GM23338 (cell line): ENCODE results near the gene UBE2E2.

Experiments used
- CREB1 ChIP-seq: fragments of 250-450 bp; sonication (Bioruptor Pico); IDR thresholded peaks from 2 replicates; pipeline ENCODE4 v1.5.0; 2020; ENCODE audit warnings: low read depth, mild to moderate bottlenecking, moderate library complexity
- EZH2 ChIP-seq: fragments of 200-600 bp; sonication (generic); IDR thresholded peaks from one replicate; pipeline ENCODE4 v1.8.0; 2017; ENCODE audit warnings: antibody characterized with exemption, mild to moderate bottlenecking, low read depth; ENCODE audit not compliant: unreplicated experiment
- EZH2phosphoT487 ChIP-seq: fragments of 200-600 bp; sonication (generic); IDR thresholded peaks from one replicate; pipeline ENCODE4 v1.8.1; 2018; ENCODE audit warnings: antibody characterized with exemption; ENCODE audit not compliant: unreplicated experiment
- NANOG ChIP-seq: IDR thresholded peaks from 2 replicates; pipeline ENCODE4 v1.6.1; 2016; ENCODE audit warnings: antibody characterized with exemption, borderline replicate concordance
- POLR2AphosphoS5 ChIP-seq: IDR thresholded peaks from 2 replicates; pipeline ENCODE4 v1.6.1; 2016; ENCODE audit warnings: antibody characterized with exemption, low read depth
- ZNF114 ChIP-seq: fragments of 250-450 bp; sonication (Bioruptor Pico); IDR thresholded peaks from 2 replicates; pipeline ENCODE4 v1.5.0; 2020; ENCODE audit warnings: mild to moderate bottlenecking, moderate library complexity
- TF ChIP-seq, protein P1 (sequence below), 2 experiments: fragments of 200-600 bp in 1 of 2; sonication (generic) in 1 of 2; conservative IDR thresholded peaks; 2 replicates each; pipeline versions ENCODE4 v1.5.1 to v1.6.1; 2016 to 2017; ENCODE audit warnings: antibody characterized with exemption in 2 of 2, low read depth in 2 of 2, mild to moderate bottlenecking in 2 of 2, moderate library complexity in 1 of 2
- TF ChIP-seq, protein P2 (sequence below): IDR thresholded peaks from one replicate; pipeline ENCODE4 v1.6.1; 2018; ENCODE audit warnings: antibody characterized with exemption; ENCODE audit not compliant: unreplicated experiment
- TF ChIP-seq, protein P3 (sequence below): fragments of 250-450 bp; sonication (Bioruptor Pico); IDR thresholded peaks from 2 replicates; pipeline ENCODE4 v1.5.0; 2020; ENCODE audit warnings: mild to moderate bottlenecking, moderate library complexity

DNA sequence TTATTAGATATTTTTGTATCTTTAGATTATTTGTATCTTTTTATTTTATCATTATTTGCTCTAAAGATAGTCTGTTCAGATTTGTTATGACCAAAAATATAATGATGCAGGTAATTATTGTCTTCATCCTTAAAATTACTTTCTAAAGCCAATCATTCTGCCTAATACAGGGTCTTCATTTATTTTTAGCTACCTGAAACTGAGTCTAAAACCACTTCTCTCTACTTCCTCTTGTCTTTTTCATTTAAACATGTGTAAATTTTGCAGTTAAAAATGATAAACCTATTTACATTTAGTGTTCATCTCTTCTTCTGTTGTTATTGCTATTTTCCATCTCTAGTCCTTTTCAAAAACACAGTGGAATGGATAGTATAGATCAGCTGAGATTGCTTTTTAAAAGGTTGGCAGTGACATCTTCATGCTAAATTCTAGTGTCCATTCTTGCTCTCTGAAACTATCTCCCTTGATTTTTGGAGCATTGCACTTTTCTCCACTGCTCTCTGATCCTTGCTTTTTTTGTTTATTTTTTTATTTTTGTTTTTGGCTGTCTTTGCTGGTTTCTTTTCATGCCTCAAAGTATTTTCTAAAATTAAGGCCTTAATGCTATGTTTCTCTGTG lies 91.8 kb downstream of the UBE2E2 start:
- TF ChIP-seq, protein P1, sequence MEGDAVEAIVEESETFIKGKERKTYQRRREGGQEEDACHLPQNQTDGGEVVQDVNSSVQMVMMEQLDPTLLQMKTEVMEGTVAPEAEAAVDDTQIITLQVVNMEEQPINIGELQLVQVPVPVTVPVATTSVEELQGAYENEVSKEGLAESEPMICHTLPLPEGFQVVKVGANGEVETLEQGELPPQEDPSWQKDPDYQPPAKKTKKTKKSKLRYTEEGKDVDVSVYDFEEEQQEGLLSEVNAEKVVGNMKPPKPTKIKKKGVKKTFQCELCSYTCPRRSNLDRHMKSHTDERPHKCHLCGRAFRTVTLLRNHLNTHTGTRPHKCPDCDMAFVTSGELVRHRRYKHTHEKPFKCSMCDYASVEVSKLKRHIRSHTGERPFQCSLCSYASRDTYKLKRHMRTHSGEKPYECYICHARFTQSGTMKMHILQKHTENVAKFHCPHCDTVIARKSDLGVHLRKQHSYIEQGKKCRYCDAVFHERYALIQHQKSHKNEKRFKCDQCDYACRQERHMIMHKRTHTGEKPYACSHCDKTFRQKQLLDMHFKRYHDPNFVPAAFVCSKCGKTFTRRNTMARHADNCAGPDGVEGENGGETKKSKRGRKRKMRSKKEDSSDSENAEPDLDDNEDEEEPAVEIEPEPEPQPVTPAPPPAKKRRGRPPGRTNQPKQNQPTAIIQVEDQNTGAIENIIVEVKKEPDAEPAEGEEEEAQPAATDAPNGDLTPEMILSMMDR (conservative IDR thresholded peaks at IDR 0.05; ENCODE audit: low read depth in 2 of 2) = no peak
- TF ChIP-seq POLR2AphosphoS5 (no peak), CREB1 (CRISPR knock-in tag) (no peak), EZH2phosphoT487 (no peak), EZH2 (no peak), ZNF114 (CRISPR knock-in tag) (no peak), NANOG (no peak)
- TF ChIP-seq, protein P2, sequence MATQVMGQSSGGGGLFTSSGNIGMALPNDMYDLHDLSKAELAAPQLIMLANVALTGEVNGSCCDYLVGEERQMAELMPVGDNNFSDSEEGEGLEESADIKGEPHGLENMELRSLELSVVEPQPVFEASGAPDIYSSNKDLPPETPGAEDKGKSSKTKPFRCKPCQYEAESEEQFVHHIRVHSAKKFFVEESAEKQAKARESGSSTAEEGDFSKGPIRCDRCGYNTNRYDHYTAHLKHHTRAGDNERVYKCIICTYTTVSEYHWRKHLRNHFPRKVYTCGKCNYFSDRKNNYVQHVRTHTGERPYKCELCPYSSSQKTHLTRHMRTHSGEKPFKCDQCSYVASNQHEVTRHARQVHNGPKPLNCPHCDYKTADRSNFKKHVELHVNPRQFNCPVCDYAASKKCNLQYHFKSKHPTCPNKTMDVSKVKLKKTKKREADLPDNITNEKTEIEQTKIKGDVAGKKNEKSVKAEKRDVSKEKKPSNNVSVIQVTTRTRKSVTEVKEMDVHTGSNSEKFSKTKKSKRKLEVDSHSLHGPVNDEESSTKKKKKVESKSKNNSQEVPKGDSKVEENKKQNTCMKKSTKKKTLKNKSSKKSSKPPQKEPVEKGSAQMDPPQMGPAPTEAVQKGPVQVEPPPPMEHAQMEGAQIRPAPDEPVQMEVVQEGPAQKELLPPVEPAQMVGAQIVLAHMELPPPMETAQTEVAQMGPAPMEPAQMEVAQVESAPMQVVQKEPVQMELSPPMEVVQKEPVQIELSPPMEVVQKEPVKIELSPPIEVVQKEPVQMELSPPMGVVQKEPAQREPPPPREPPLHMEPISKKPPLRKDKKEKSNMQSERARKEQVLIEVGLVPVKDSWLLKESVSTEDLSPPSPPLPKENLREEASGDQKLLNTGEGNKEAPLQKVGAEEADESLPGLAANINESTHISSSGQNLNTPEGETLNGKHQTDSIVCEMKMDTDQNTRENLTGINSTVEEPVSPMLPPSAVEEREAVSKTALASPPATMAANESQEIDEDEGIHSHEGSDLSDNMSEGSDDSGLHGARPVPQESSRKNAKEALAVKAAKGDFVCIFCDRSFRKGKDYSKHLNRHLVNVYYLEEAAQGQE = no peak
- TF ChIP-seq, protein P3, sequence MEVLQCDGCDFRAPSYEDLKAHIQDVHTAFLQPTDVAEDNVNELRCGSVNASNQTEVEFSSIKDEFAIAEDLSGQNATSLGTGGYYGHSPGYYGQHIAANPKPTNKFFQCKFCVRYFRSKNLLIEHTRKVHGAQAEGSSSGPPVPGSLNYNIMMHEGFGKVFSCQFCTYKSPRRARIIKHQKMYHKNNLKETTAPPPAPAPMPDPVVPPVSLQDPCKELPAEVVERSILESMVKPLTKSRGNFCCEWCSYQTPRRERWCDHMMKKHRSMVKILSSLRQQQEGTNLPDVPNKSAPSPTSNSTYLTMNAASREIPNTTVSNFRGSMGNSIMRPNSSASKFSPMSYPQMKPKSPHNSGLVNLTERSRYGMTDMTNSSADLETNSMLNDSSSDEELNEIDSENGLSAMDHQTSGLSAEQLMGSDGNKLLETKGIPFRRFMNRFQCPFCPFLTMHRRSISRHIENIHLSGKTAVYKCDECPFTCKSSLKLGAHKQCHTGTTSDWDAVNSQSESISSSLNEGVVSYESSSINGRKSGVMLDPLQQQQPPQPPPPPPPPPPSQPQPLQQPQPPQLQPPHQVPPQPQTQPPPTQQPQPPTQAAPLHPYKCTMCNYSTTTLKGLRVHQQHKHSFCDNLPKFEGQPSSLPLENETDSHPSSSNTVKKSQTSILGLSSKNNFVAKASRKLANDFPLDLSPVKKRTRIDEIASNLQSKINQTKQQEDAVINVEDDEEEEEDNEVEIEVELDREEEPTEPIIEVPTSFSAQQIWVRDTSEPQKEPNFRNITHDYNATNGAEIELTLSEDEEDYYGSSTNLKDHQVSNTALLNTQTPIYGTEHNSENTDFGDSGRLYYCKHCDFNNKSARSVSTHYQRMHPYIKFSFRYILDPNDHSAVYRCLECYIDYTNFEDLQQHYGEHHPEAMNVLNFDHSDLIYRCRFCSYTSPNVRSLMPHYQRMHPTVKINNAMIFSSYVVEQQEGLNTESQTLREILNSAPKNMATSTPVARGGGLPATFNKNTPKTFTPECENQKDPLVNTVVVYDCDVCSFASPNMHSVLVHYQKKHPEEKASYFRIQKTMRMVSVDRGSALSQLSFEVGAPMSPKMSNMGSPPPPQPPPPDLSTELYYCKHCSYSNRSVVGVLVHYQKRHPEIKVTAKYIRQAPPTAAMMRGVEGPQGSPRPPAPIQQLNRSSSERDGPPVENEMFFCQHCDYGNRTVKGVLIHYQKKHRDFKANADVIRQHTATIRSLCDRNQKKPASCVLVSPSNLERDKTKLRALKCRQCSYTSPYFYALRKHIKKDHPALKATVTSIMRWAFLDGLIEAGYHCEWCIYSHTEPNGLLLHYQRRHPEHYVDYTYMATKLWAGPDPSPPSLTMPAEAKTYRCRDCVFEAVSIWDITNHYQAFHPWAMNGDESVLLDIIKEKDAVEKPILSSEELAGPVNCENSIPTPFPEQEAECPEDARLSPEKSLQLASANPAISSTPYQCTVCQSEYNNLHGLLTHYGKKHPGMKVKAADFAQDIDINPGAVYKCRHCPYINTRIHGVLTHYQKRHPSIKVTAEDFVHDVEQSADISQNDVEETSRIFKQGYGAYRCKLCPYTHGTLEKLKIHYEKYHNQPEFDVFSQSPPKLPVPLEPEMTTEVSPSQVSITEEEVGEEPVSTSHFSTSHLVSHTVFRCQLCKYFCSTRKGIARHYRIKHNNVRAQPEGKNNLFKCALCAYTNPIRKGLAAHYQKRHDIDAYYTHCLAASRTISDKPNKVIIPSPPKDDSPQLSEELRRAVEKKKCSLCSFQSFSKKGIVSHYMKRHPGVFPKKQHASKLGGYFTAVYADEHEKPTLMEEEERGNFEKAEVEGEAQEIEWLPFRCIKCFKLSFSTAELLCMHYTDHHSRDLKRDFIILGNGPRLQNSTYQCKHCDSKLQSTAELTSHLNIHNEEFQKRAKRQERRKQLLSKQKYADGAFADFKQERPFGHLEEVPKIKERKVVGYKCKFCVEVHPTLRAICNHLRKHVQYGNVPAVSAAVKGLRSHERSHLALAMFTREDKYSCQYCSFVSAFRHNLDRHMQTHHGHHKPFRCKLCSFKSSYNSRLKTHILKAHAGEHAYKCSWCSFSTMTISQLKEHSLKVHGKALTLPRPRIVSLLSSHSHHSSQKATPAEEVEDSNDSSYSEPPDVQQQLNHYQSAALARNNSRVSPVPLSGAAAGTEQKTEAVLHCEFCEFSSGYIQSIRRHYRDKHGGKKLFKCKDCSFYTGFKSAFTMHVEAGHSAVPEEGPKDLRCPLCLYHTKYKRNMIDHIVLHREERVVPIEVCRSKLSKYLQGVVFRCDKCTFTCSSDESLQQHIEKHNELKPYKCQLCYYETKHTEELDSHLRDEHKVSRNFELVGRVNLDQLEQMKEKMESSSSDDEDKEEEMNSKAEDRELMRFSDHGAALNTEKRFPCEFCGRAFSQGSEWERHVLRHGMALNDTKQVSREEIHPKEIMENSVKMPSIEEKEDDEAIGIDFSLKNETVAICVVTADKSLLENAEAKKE (CRISPR knock-in tag) = no peak
